ENCODE measurements around the gene ATG7. TPM values are rescaled to one million over a fixed set of nuclear protein-coding genes. Genes with fewer than 3 reads are reported as not detected.

Gene ATG7
- total RNA-seq, 1 donor from 2014 or later: 48.5 TPM

GRCh38 chr3:11534011-11534792 lies 262.0 kb downstream of the ATG7 start:
- peak overlapping the region; percentile 37 to 41 for H3K27ac ChIP-seq
- intact Hi-C loops (cut with DNase I): no loop called here
- no peaks in the 10 kb centered on the region for H3K27me3 ChIP-seq
- no peak overlapping the region for H3K4me3 ChIP-seq
- no peaks in the 10 kb centered on the region for H3K9me3 ChIP-seq
- DNase-seq (ENCODE audit: low spot score in 2 of 2): no peak
- H3K36me3 ChIP-seq: no peaks in the 10 kb centered on the region
- no peak for TF ChIP-seq CTCF (IDR thresholded peaks at IDR 0.05)
- peaks cover 20 to 36% of the 10 kb centered on the region in 2 donors for H3K4me1 ChIP-seq

GRCh38 chr3:11534793-11535101 lies 262.6 kb downstream of the ATG7 start:
- Histone ChIP-seq H3K9me3 (no peaks in the 10 kb centered on the region), H3K4me3 (no peak overlapping the region), H3K27me3 (no peaks in the 10 kb centered on the region), H3K4me1 (peaks cover 16 to 34% of the 10 kb centered on the region in 2 donors), H3K36me3 (no peaks in the 10 kb centered on the region), H3K27ac (peak overlapping the region; percentile 37 to 41)
- no peak for DNase-seq (ENCODE audit: low spot score in 2 of 2)
- intact Hi-C loops (cut with DNase I): no loop called here
- no peak for TF ChIP-seq CTCF (IDR thresholded peaks at IDR 0.05)

GRCh38 chr3:11535243-11535960 lies 263.2 kb downstream of the ATG7 start:
- Histone ChIP-seq H3K27me3 (no peaks in the 10 kb centered on the region), H3K27ac (no peak overlapping the region), H3K4me1 (peaks cover 11 to 28% of the 10 kb centered on the region in 2 donors), H3K4me3 (no peak overlapping the region), H3K9me3 (no peaks in the 10 kb centered on the region), H3K36me3 (no peaks in the 10 kb centered on the region)
- no peak for TF ChIP-seq CTCF (IDR thresholded peaks at IDR 0.05)
- intact Hi-C loops (cut with DNase I): no loop called here
- DNase-seq (ENCODE audit: low spot score in 2 of 2): no peak

- intact Hi-C loops (cut with DNase I): no loop called here
- Histone ChIP-seq H3K27me3 (no peaks in the 10 kb centered on the region), H3K36me3 (no peaks in the 10 kb centered on the region), H3K9me3 (no peaks in the 10 kb centered on the region), H3K27ac (no peak overlapping the region), H3K4me1 (peaks cover 11 to 21% of the 10 kb centered on the region in 2 donors), H3K4me3 (no peak overlapping the region)
- no peak for DNase-seq (ENCODE audit: low spot score in 2 of 2)
- TF ChIP-seq CTCF (IDR thresholded peaks at IDR 0.05): no peak
These were observed 264.1 kb downstream of the ATG7 start for GRCh38 chr3:11536132-11536935.

GRCh38 chr3:11536936-11537612 lies 264.9 kb downstream of the ATG7 start:
- Histone ChIP-seq H3K27me3 (no peaks in the 10 kb centered on the region), H3K4me1 (peaks cover 11 to 27% of the 10 kb centered on the region in 2 donors), H3K9me3 (no peaks in the 10 kb centered on the region), H3K36me3 (no peaks in the 10 kb centered on the region), H3K27ac (no peak overlapping the region), H3K4me3 (no peak overlapping the region)
- DNase-seq (ENCODE audit: low spot score in 2 of 2): no peak
- intact Hi-C loops (cut with DNase I): no loop called here
- no peak for TF ChIP-seq CTCF (IDR thresholded peaks at IDR 0.05)

Measured in ascending aorta (tissue), 2 donors.